DND-41 (cell line): Measurements from ENCODE around the gene ABCG4.

Source experiments
- EZH2 ChIP-seq: IDR thresholded peaks from 3 replicates; pipeline ENCODE4 v1.6.1; 2012; ENCODE audit warnings: borderline replicate concordance, low read depth, mild to moderate bottlenecking, moderate library complexity, low read length, inconsistent platforms; ENCODE audit not compliant: severe bottlenecking
- TF ChIP-seq, protein P1 (sequence below): IDR thresholded peaks from 2 replicates; pipeline ENCODE4 v1.5.1; 2012; ENCODE audit warnings: borderline replicate concordance, low read length, moderate library complexity, mild to moderate bottlenecking; ENCODE audit not compliant: poor library complexity, severe bottlenecking; ENCODE audit errors: extremely low read depth

DNA sequence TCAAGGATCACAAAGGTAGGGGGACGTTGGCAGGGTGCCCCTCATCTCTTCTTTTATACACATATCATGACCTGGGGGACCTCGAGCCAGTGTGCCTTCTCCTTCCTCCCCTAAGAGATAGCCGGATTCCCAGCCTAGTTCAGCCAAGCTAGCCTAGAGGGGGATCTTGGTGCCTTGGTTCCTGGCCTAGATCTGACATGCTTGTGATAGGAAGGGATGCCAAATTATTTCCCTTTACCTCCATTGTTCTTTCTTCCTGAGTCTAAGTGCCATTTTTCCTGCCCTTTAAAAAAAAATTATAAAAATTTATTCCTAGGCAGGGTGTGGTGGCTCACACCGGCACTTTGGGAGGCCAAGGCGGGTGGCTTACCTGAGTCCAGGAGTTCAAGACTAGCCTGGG lies 34.5 kb upstream of the ABCG4 start:
- TF ChIP-seq, protein P1, sequence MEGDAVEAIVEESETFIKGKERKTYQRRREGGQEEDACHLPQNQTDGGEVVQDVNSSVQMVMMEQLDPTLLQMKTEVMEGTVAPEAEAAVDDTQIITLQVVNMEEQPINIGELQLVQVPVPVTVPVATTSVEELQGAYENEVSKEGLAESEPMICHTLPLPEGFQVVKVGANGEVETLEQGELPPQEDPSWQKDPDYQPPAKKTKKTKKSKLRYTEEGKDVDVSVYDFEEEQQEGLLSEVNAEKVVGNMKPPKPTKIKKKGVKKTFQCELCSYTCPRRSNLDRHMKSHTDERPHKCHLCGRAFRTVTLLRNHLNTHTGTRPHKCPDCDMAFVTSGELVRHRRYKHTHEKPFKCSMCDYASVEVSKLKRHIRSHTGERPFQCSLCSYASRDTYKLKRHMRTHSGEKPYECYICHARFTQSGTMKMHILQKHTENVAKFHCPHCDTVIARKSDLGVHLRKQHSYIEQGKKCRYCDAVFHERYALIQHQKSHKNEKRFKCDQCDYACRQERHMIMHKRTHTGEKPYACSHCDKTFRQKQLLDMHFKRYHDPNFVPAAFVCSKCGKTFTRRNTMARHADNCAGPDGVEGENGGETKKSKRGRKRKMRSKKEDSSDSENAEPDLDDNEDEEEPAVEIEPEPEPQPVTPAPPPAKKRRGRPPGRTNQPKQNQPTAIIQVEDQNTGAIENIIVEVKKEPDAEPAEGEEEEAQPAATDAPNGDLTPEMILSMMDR: no peak
- TF ChIP-seq EZH2: no peak
